PC-9 (cell line): ENCODE results near the gene GORAB.

Experiments used
- EZH2 ChIP-seq: fragments of 200-600 bp; sonication (generic); IDR thresholded peaks from 2 replicates; pipeline ENCODE4 v1.8.0; 2017; ENCODE audit warnings: antibody characterized with exemption, low read depth
- TF ChIP-seq, protein P1 (sequence below): fragments of 200-600 bp; sonication (generic); conservative IDR thresholded peaks from 2 replicates; pipeline ENCODE4 v1.6.1; 2017; ENCODE audit warnings: mixed run types, antibody characterized with exemption, mild to moderate bottlenecking, moderate library complexity

DNA sequence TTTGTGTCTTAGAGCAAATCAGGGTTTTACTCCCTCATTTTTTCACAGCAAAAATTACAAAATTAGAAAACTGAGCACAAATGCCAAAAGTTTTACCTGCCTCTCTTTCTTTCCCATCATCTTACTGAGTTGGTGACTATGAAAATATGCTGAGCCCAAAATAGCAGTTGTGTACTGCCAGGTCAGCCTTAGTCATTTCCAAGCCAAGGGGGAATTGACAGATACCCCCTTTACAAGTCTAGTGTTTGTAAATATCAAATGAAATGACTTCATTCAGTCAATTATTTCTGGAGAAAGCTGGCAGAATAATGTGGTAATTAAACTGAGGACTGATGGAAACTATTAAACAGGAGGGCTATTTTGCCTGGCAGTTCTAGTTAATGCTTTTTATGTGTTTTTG, 11.4 kb upstream of the GORAB start:
- TF ChIP-seq, protein P1, sequence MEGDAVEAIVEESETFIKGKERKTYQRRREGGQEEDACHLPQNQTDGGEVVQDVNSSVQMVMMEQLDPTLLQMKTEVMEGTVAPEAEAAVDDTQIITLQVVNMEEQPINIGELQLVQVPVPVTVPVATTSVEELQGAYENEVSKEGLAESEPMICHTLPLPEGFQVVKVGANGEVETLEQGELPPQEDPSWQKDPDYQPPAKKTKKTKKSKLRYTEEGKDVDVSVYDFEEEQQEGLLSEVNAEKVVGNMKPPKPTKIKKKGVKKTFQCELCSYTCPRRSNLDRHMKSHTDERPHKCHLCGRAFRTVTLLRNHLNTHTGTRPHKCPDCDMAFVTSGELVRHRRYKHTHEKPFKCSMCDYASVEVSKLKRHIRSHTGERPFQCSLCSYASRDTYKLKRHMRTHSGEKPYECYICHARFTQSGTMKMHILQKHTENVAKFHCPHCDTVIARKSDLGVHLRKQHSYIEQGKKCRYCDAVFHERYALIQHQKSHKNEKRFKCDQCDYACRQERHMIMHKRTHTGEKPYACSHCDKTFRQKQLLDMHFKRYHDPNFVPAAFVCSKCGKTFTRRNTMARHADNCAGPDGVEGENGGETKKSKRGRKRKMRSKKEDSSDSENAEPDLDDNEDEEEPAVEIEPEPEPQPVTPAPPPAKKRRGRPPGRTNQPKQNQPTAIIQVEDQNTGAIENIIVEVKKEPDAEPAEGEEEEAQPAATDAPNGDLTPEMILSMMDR, result no peak
- no peak for TF ChIP-seq EZH2
